HEK293T (cell line): ENCODE results near the gene LHX4.

Experiments used
- FOXM1 ChIP-seq: fragments of 450-650 bp; IDR thresholded peaks from 2 replicates; pipeline ENCODE4 v1.6.1; 2017; ENCODE audit warnings: mild to moderate bottlenecking, borderline replicate concordance
- SP1 ChIP-seq: fragments of 450-650 bp; IDR thresholded peaks from 2 replicates; pipeline ENCODE4 v1.6.1; 2017

GRCh38 chr1:180234369-180235076 lies 4.5 kb downstream of the LHX4 start:
- no peak for TF ChIP-seq FOXM1
- no peak for TF ChIP-seq SP1
